Cardiac muscle cell (in vitro differentiated cells and primary cell): Measurements from ENCODE around the gene OR13A1. TPM values are rescaled to one million over a fixed set of nuclear protein-coding genes. Genes with fewer than 3 reads are reported as not detected.

ENCODE experiments used
- DNase-seq, 2 donors: peaks; one replicate each; pipeline versions ENCODE4 v3.0.0 to v3.0.0-alpha.2; 2010 to 2017; ENCODE audit warnings: low read depth in 1 of 2, low spot score in 1 of 2
- H3K27ac ChIP-seq: fragments of 200-600 bp; sonication (generic); 2 replicates; pipeline ENCODE4 v1.5.1; 2016
- H3K27me3 ChIP-seq: fragments of 200-600 bp; sonication (generic); 2 replicates; pipeline ENCODE4 v1.6.0; 2016; ENCODE audit warnings: control low read depth
- H3K36me3 ChIP-seq: fragments of 200-600 bp; sonication (generic); 2 replicates; pipeline ENCODE4 v1.5.1; 2016; ENCODE audit warnings: control low read depth
- H3K4me1 ChIP-seq: fragments of 200-600 bp; sonication (generic); 2 replicates; pipeline ENCODE4 v1.8.1; 2017; ENCODE audit warnings: low read depth, mild to moderate bottlenecking, mixed run types
- H3K4me3 ChIP-seq: fragments of 200-600 bp; sonication (generic); 2 replicates; pipeline ENCODE4 v1.5.1; 2016; ENCODE audit warnings: mild to moderate bottlenecking
- H3K9me3 ChIP-seq: fragments of 200-600 bp; sonication (generic); 2 replicates; pipeline ENCODE4 v1.5.1; 2017; ENCODE audit warnings: low read depth, mild to moderate bottlenecking, control low read depth
- CTCF ChIP-seq: IDR thresholded peaks from 2 replicates; pipeline ENCODE4 v1.5.1; 2012; ENCODE audit warnings: low read depth, mild to moderate bottlenecking, low read length
- polyA plus RNA-seq: library from polyadenylated mRNA; unstranded; fragments of >200 nt; fragmentation: Nextera tagmentation; extraction: Ambion mirVana; gene quantifications from 2 replicates; pipeline ENCODE4 v1.2.1, GENCODE V29; 2016
- total RNA-seq: library from RNA; depleted of rRNA; stranded (reverse); fragments of >200 nt; gene quantifications from 2 replicates; pipeline ENCODE4 v1.2.3, GENCODE V29; 2016

The OR13A1 gene
- total and polyA plus RNA-seq, 2 experiments from 2014 or later, result 0.15 to 0.38 TPM

- no peak for TF ChIP-seq CTCF
- Histone ChIP-seq H3K36me3 (no peaks in the 10 kb centered on the region), H3K27ac (no peak overlapping the region), H3K27me3 (peaks cover 3% of the 10 kb centered on the region), H3K4me1 (no peaks in the 10 kb centered on the region), H3K9me3 (no peaks in the 10 kb centered on the region), H3K4me3 (no peak overlapping the region)
- no peak for DNase-seq
These were observed 59.2 kb downstream of the OR13A1 start for GRCh38 chr10:45256246-45256645.

- no peaks in the 10 kb centered on the region for H3K36me3 ChIP-seq
- peaks cover 3% of the 10 kb centered on the region for H3K27me3 ChIP-seq
- no peak for TF ChIP-seq CTCF
- H3K9me3 ChIP-seq, result no peaks in the 10 kb centered on the region
- no peaks in the 10 kb centered on the region for H3K4me1 ChIP-seq
- H3K4me3 ChIP-seq, result no peak overlapping the region
- DNase-seq, result no peak
- no peak overlapping the region for H3K27ac ChIP-seq
These were observed 59.7 kb downstream of the OR13A1 start for GRCh38 chr10:45255706-45256105.

- H3K36me3 ChIP-seq, result no peaks in the 10 kb centered on the region
- no peak overlapping the region for H3K4me3 ChIP-seq
- no peak for TF ChIP-seq CTCF
- H3K27me3 ChIP-seq, result peaks cover 3% of the 10 kb centered on the region
- no peaks in the 10 kb centered on the region for H3K9me3 ChIP-seq
- no peak for DNase-seq
- H3K27ac ChIP-seq, result no peak overlapping the region
- no peaks in the 10 kb centered on the region for H3K4me1 ChIP-seq
These were observed 60.5 kb downstream of the OR13A1 start for GRCh38 chr10:45254892-45255291.

GRCh38 chr10:45253183-45253914, 62.1 kb downstream of the OR13A1 start:
- Histone ChIP-seq H3K27me3 (no peaks in the 10 kb centered on the region), H3K27ac (no peak overlapping the region), H3K4me1 (no peaks in the 10 kb centered on the region), H3K9me3 (no peaks in the 10 kb centered on the region), H3K36me3 (no peaks in the 10 kb centered on the region), H3K4me3 (no peak overlapping the region)
- TF ChIP-seq CTCF, result no peak
- no peak for DNase-seq

Other genes with a start within 250 kb of the OR13A1 start
- 0.06 and 1.4 TPM in 2 replicates for gene ALOX5, start 58.6 kb upstream of the OR13A1 start, total RNA-seq
- 0.48 and 0.64 TPM in 2 replicates for gene ALOX5, start 58.6 kb upstream of the OR13A1 start, polyA plus RNA-seq